ENCODE data around the gene PMM2. TPM values are rescaled to one million over a fixed set of nuclear protein-coding genes. Genes with fewer than 3 reads are reported as not detected.

The PMM2 gene
- total RNA-seq, 1 donor from 2014 or later: 22.2 TPM

DNA sequence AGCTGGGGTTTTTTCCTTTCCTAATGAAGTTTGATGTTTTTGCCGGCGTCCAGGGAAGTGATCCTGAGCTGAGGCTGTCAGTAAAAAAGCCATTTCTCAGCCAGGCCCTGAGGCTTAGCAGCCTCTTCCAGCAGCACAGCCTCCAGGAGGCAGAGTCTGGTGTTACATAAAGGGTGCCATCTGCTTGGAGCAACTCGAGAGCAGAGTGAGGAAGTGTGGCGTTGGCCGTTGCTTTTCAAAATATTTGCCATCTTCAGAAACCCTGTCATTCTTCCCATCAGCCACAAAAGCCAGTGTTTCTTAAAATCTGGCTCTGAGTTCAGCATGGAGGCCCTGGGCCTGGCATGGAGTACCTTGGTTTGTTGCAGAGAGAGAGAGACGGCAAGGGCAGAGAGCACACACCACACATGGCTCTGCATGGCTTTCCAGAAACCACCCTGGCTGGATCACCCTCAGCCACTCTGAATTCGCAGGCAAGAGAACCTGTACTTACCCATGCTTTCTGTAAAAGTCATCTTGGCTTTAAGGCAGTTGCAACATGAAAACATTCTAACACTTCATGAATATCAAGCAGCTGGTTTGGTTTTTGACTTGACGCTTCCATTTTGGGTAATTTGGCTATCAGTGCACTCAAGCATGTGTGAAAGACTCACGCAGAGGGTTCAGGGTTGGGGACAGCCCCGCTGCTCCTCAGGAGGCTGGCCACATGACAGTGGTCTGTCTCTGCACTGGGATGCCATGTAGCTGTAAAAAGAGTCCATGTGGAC is 21.0 kb downstream of the PMM2 start:
- Mint-ChIP-seq H3K9me3 (no peaks in the 10 kb centered on the region), H3K4me1 (peaks cover 11% of the 10 kb centered on the region), H3K27ac (peak overlapping the region; percentile 9), H3K27me3 (ENCODE audit: insufficient read depth, low read depth) (peaks cover 2% of the 10 kb centered on the region), H3K36me3 (peaks cover 37% of the 10 kb centered on the region), H3K4me3 (no peak overlapping the region)
- DNase-seq (ENCODE audit: low spot score): no peak
- H3K4me2 ChIP-seq: no peak overlapping the region
- no peak overlapping the region for H3K4me3 ChIP-seq
- no peaks in the 10 kb centered on the region for H3K79me2 ChIP-seq (ENCODE audit: low read depth)
- H3K9me3 ChIP-seq (ENCODE audit: low read depth): no peaks in the 10 kb centered on the region
- no peak overlapping the region for H2AFZ ChIP-seq (replicated peaks)
- H3F3A ChIP-seq (ENCODE audit: low read depth): peaks cover 4% of the 10 kb centered on the region
- TF ChIP-seq EZH2phosphoT487 (IDR thresholded peaks at IDR 0.05) (no peak), EZH2 (IDR thresholded peaks at IDR 0.05) (no peak)
- TF ChIP-seq, protein P1, sequence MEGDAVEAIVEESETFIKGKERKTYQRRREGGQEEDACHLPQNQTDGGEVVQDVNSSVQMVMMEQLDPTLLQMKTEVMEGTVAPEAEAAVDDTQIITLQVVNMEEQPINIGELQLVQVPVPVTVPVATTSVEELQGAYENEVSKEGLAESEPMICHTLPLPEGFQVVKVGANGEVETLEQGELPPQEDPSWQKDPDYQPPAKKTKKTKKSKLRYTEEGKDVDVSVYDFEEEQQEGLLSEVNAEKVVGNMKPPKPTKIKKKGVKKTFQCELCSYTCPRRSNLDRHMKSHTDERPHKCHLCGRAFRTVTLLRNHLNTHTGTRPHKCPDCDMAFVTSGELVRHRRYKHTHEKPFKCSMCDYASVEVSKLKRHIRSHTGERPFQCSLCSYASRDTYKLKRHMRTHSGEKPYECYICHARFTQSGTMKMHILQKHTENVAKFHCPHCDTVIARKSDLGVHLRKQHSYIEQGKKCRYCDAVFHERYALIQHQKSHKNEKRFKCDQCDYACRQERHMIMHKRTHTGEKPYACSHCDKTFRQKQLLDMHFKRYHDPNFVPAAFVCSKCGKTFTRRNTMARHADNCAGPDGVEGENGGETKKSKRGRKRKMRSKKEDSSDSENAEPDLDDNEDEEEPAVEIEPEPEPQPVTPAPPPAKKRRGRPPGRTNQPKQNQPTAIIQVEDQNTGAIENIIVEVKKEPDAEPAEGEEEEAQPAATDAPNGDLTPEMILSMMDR (IDR thresholded peaks at IDR 0.05): no peak
- H3K9ac ChIP-seq: no peak overlapping the region
- no peaks in the 10 kb centered on the region for H4K20me1 ChIP-seq (ENCODE audit: low read depth)
- H3K27me3 ChIP-seq: no peaks in the 10 kb centered on the region
- H3K4me1 ChIP-seq: no peaks in the 10 kb centered on the region
- no peak overlapping the region for H3K27ac ChIP-seq
- H3K36me3 ChIP-seq: no peaks in the 10 kb centered on the region

DNA sequence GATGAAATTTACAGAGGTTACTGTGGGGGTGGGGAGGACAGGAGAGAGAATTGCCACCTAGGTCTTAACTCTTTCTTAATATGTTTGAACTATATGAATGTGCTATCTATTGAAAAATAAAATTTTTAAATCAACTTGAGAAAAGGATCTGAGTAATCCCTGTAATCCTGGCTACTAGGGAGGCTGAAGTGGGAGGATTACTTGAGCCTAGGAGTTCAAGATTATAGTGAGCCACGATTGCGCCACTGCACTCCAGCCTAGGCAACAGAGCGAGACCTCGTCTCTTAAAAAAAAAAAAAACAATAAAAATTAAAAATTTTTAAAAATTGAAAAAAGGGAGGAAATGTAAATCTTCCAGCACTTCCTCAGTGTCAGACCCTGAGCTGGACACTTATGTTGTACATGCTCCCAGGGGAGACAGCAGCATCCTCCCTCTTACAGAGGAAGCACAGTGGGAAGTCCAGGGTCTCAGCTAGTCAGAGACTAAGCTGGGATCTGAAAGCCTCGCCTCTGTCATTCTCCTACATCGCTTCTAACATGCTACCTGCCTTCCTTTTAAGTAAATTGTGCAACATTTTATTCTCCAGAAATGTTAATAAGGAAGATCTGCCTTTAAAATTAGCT is 21.9 kb downstream of the PMM2 start:
- Histone ChIP-seq H3F3A (ENCODE audit: low read depth) (peaks cover 4% of the 10 kb centered on the region), H4K20me1 (ENCODE audit: low read depth) (no peaks in the 10 kb centered on the region), H3K4me2 (no peak overlapping the region), H3K4me1 (no peaks in the 10 kb centered on the region), H3K36me3 (no peaks in the 10 kb centered on the region), H3K27me3 (no peaks in the 10 kb centered on the region), H3K27ac (no peak overlapping the region), H3K79me2 (ENCODE audit: low read depth) (no peaks in the 10 kb centered on the region), H3K9me3 (ENCODE audit: low read depth) (no peaks in the 10 kb centered on the region), H3K4me3 (no peak overlapping the region), H2AFZ (replicated peaks) (no peak overlapping the region), H3K9ac (no peak overlapping the region)
- Mint-ChIP-seq H3K4me1 (peaks cover 11% of the 10 kb centered on the region), H3K9me3 (no peaks in the 10 kb centered on the region), H3K36me3 (peaks cover 39% of the 10 kb centered on the region), H3K4me3 (no peak overlapping the region), H3K27ac (peak overlapping the region; percentile 9), H3K27me3 (ENCODE audit: insufficient read depth, low read depth) (peaks cover 2% of the 10 kb centered on the region)
- TF ChIP-seq EZH2phosphoT487 (IDR thresholded peaks at IDR 0.05) (no peak), EZH2 (IDR thresholded peaks at IDR 0.05) (no peak)
- TF ChIP-seq, protein P1 (IDR thresholded peaks at IDR 0.05): no peak
- no peak for DNase-seq (ENCODE audit: low spot score)

DNA sequence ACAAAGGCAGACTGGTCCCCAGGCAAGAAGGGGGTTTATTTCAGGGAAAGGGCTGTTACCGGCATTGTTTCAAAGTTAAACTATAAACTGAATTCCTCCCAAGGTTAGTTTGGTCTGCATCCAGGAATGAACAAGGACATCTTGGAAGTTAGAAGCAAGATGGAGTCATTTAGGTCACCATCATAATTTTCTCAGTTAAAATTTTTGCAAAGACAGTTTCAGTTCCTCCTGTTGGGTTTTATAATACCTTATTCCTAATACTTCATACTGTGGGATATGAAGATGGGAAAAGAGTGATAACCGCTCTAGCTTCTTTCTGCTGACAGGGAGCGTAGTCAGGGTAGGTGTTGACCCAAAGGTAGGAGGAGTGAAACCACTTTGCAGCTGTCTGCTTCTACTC is 24.8 kb downstream of the PMM2 start:
- Histone ChIP-seq H3K79me2 (ENCODE audit: low read depth) (no peaks in the 10 kb centered on the region), H2AFZ (replicated peaks) (no peak overlapping the region), H3K36me3 (no peaks in the 10 kb centered on the region), H3F3A (ENCODE audit: low read depth) (no peaks in the 10 kb centered on the region), H3K27ac (no peak overlapping the region), H3K4me2 (no peak overlapping the region), H3K9ac (no peak overlapping the region), H3K4me3 (no peak overlapping the region), H3K27me3 (no peaks in the 10 kb centered on the region), H3K9me3 (ENCODE audit: low read depth) (no peaks in the 10 kb centered on the region), H3K4me1 (no peaks in the 10 kb centered on the region), H4K20me1 (ENCODE audit: low read depth) (no peaks in the 10 kb centered on the region)
- Mint-ChIP-seq H3K36me3 (peaks cover 29% of the 10 kb centered on the region), H3K27ac (no peak overlapping the region), H3K27me3 (ENCODE audit: insufficient read depth, low read depth) (peaks cover 2% of the 10 kb centered on the region), H3K4me1 (peaks cover 11% of the 10 kb centered on the region), H3K9me3 (no peaks in the 10 kb centered on the region), H3K4me3 (no peak overlapping the region)
- no peak for DNase-seq (ENCODE audit: low spot score)
- TF ChIP-seq, protein P1 (IDR thresholded peaks at IDR 0.05): no peak
- TF ChIP-seq EZH2 (IDR thresholded peaks at IDR 0.05) (no peak), EZH2phosphoT487 (IDR thresholded peaks at IDR 0.05) (no peak)

All from neural progenitor cell (in vitro differentiated cells).